Raji (cell line): ENCODE results near the gene C11orf54.

Experiments used
- POLR2A ChIP-seq: IDR thresholded peaks from 2 replicates; pipeline ENCODE4 v1.6.1; 2011; ENCODE audit warnings: low read depth, low read length, control low read depth; ENCODE audit not compliant: insufficient read depth

C11orf54 gene

GRCh38 chr11:93741094-93741881, at the start of gene C11orf54, which contains the start of gene TAF1D:
TSS of gene C11orf54 (plus strand) at chr11:93741672. CDS start at chr11:93747394, 5,722 bp downstream.
TSS of gene TAF1D (minus strand) at chr11:93741495. CDS start at chr11:93739304, 2,191 bp downstream.
- peak; percentile 97 for TF ChIP-seq POLR2A

- no peak for TF ChIP-seq POLR2A
Measured at GRCh38 chr11:93694109-93694508, 47.4 kb upstream of the C11orf54 start.

- no peak for TF ChIP-seq POLR2A
Measured at GRCh38 chr11:93694557-93694956, 46.9 kb upstream of the C11orf54 start.

GRCh38 chr11:93697611-93698010, 43.9 kb upstream of the C11orf54 start:
- TF ChIP-seq POLR2A = no peak

- no peak for TF ChIP-seq POLR2A
Measured at GRCh38 chr11:93700830-93701229, 40.6 kb upstream of the C11orf54 start.

- TF ChIP-seq POLR2A = no peak
Measured at GRCh38 chr11:93704237-93704636, 37.2 kb upstream of the C11orf54 start.

GRCh38 chr11:93710239-93710638, 31.2 kb upstream of the C11orf54 start:
- no peak for TF ChIP-seq POLR2A

- TF ChIP-seq POLR2A = no peak
Measured at GRCh38 chr11:93712678-93713077, 28.8 kb upstream of the C11orf54 start.

- TF ChIP-seq POLR2A = no peak
Measured at GRCh38 chr11:93715797-93716396, 25.6 kb upstream of the C11orf54 start.

GRCh38 chr11:93717501-93717900, 24.0 kb upstream of the C11orf54 start:
- no peak for TF ChIP-seq POLR2A

GRCh38 chr11:93718057-93718563, 23.4 kb upstream of the C11orf54 start:
- no peak for TF ChIP-seq POLR2A

GRCh38 chr11:93719310-93719709, 22.2 kb upstream of the C11orf54 start:
- no peak for TF ChIP-seq POLR2A

- no peak for TF ChIP-seq POLR2A
Measured at GRCh38 chr11:93720522-93720921, 20.9 kb upstream of the C11orf54 start.

GRCh38 chr11:93724089-93724488, 17.4 kb upstream of the C11orf54 start:
- no peak for TF ChIP-seq POLR2A

GRCh38 chr11:93727985-93728791, 13.3 kb upstream of the C11orf54 start:
- TF ChIP-seq POLR2A = no peak
